ENCODE measurements around the gene PKIG.

- TF ChIP-seq CTCF (IDR thresholded peaks at IDR 0.05) (no peak), POLR2A (IDR thresholded peaks at IDR 0.05) (no peak), POLR2AphosphoS5 (IDR thresholded peaks at IDR 0.05) (no peak)
These were observed 31.2 kb downstream of the PKIG start for GRCh38 chr20:44613575-44613974.
